ENCODE results near the gene ZNF683. TPM values are rescaled to one million over a fixed set of nuclear protein-coding genes. Genes with fewer than 3 reads are reported as not detected.

The ZNF683 gene
- total and polyA plus RNA-seq, 2 donors (not counting 3 experiments of a cell fraction or from before 2014, with no cell fraction given): not detected

- H3K4me3 ChIP-seq (replicated peaks in 1 of 3; ENCODE audit: insufficient read depth in 1 of 3, low read depth in 1 of 3, low read length in 3 of 3): no peak overlapping the region
- BruUV-seq (replicated peaks): no TSS peak
- POLR2A ChIA-PET: no interaction called here
- H4K20me1 ChIP-seq (replicated peaks; ENCODE audit: control insufficient read depth, extremely low read depth, insufficient read depth, low read length): no peaks in the 10 kb centered on the region
- DNase-seq (ENCODE audit: low read depth, low spot score) (no peak), FAIRE-seq (no peak)
- no peak overlapping the region for H3K4me2 ChIP-seq (ENCODE audit: insufficient read depth, low read length)
- H3K27ac ChIP-seq (ENCODE audit: insufficient read depth, low read depth, low read length): no peak overlapping the region
- H3K9ac ChIP-seq (replicated peaks; ENCODE audit: extremely low read depth, insufficient read depth, low read length): no peak overlapping the region
- no peaks in the 10 kb centered on the region for H3K9me3 ChIP-seq (replicated peaks; ENCODE audit: control insufficient read depth, insufficient read depth, low read length)
- H2AFZ ChIP-seq (ENCODE audit: low read depth, low read length): no peak overlapping the region
- no peak for TF ChIP-seq EZH2 (IDR thresholded peaks at IDR 0.05; ENCODE audit: borderline replicate concordance, low read depth, low read length, severe bottlenecking)
- TF ChIP-seq FOS (IDR thresholded peaks at IDR 0.05; ENCODE audit: borderline replicate concordance, insufficient read depth, low read length): no peak
- no peak for TF ChIP-seq POLR2AphosphoS5 (IDR thresholded peaks at IDR 0.05; ENCODE audit: insufficient read depth, low read depth, low read length)
- TF ChIP-seq JUN (IDR thresholded peaks at IDR 0.05; ENCODE audit: borderline replicate concordance, insufficient read depth, insufficient read length, low read depth): no peak
- TF ChIP-seq POLR2A (IDR thresholded peaks at IDR 0.05; ENCODE audit: low read depth, low read length): no peak
- TF ChIP-seq CTCF (IDR thresholded peaks at IDR 0.05; ENCODE audit: extremely low read depth in 1 of 2, insufficient read depth in 1 of 2, low read depth in 1 of 2, low read length in 2 of 2): no peak
- no peak for TF ChIP-seq MAX (IDR thresholded peaks at IDR 0.05; ENCODE audit: insufficient read depth, insufficient read length)
- TF ChIP-seq GATA2 (IDR thresholded peaks at IDR 0.05; ENCODE audit: insufficient read depth, insufficient read length, low read depth, low read length): no peak
- TF ChIP-seq MYC (IDR thresholded peaks at IDR 0.05; ENCODE audit: low read depth, low read length): no peak
- intact Hi-C loops (cut with micrococcal nuclease): loop anchor here (10.0 kb wide), 1 partner anchor 294 kb away; no protein-coding TSS in a partner anchor
- CTCF ChIA-PET: interaction anchor here (1.2 to 9.0 kb wide), 2 partner anchors 17 to 77 kb away, joined by 4 to 102 read pairs; no protein-coding TSS in a partner anchor
- H3K79me2 ChIP-seq (ENCODE audit: control insufficient read depth, insufficient read depth, low read length): no peaks in the 10 kb centered on the region
- no peaks in the 10 kb centered on the region for H3K36me3 ChIP-seq (ENCODE audit: control insufficient read depth in 2 of 2, extremely low read depth in 1 of 2, insufficient read depth in 2 of 2, low read length in 2 of 2)
- dilution Hi-C loops (cut with MboI; ENCODE audit: extremely low pct_ligation_motif_present, low sequenced_read_pairs): no loop called here
- peaks cover 0 to 2% of the 10 kb centered on the region in 2 experiments for H3K27me3 ChIP-seq (ENCODE audit: control insufficient read depth in 2 of 2, insufficient read depth in 2 of 2, low read length in 2 of 2)
- no peaks in the 10 kb centered on the region for H3K9me1 ChIP-seq (replicated peaks; ENCODE audit: control insufficient read depth, extremely low read depth, insufficient read depth, low read length)
- no peaks in the 10 kb centered on the region for H3K4me1 ChIP-seq (ENCODE audit: control insufficient read depth, extremely low read depth, insufficient read depth, low read length)
Measured at GRCh38 chr1:26399034-26399433, 26.5 kb upstream of the ZNF683 start.

All from endothelial cell of umbilical vein (primary cell).